Panc1 (cell line): ENCODE measurements around the gene MEGF11. TPM values are rescaled to one million over a fixed set of nuclear protein-coding genes. Genes with fewer than 3 reads are reported as not detected.

Experiments
- ATAC-seq: fragments of 200-7000 bp; cut with Tn5 transposase; 2 replicates; pipeline ENCODE4 v1.9.1; 2020; ENCODE audit warnings: mild to moderate bottlenecking, moderate library complexity
- BruUV-seq: library from RNA; stranded (reverse); fragments of 400-500 nt; replicated peaks from 2 replicates; lab custom pipeline; 2021; lab: Mats Ljungman, UMichigan
- CTCF ChIA-PET: fragments of 300-600 bp; sonication (Branson Sonifier 250); formaldehyde crosslinking; loops from one replicate; lab custom pipeline; 2022; ENCODE audit warnings: antibody characterized with exemption; lab: Charles Lee
- POLR2A ChIA-PET: fragments of 300-600 bp; sonication (Branson Sonifier 250); formaldehyde crosslinking; loops from one replicate; lab custom pipeline; 2022; ENCODE audit warnings: antibody characterized with exemption; lab: Charles Lee
- DNase-seq: peaks from one replicate; pipeline ENCODE4 v3.0.0-alpha.2; 2010; ENCODE audit warnings: low read depth, low spot score
- H3K27ac ChIP-seq: 2 replicates; pipeline ENCODE4 v1.5.1; 2011; ENCODE audit warnings: mild to moderate bottlenecking, low read length, inconsistent platforms
- H3K27me3 ChIP-seq: fragments of 200-500 bp; sonication (Bioruptor generic); 2 replicates; pipeline ENCODE4 v1.6.0; 2014; ENCODE audit warnings: low read length, inconsistent platforms; ENCODE audit not compliant: control insufficient read depth, insufficient read depth
- H3K36me3 ChIP-seq: fragments of 200-500 bp; sonication (Bioruptor generic); 2 replicates; pipeline ENCODE4 v1.5.1; 2014; ENCODE audit warnings: inconsistent platforms, mild to moderate bottlenecking, low read length, moderate library complexity; ENCODE audit not compliant: control insufficient read depth, insufficient read depth
- H3K4me1 ChIP-seq: 2 replicates; pipeline ENCODE4 v1.5.1; 2011; ENCODE audit warnings: inconsistent platforms, mild to moderate bottlenecking, low read length, moderate library complexity; ENCODE audit not compliant: control insufficient read depth, insufficient read depth
- H3K4me3 ChIP-seq, 2 experiments: 2 replicates each; pipeline ENCODE4 v1.5.1; 2011 to 2012; ENCODE audit warnings: low read depth in 2 of 2, low read length in 2 of 2, mild to moderate bottlenecking in 2 of 2, inconsistent platforms in 1 of 2, moderate library complexity in 1 of 2
- H3K9me3 ChIP-seq: fragments of 200-500 bp; sonication (Bioruptor generic); 2 replicates; pipeline ENCODE4 v1.5.1; 2014; ENCODE audit warnings: low read depth, mild to moderate bottlenecking, inconsistent platforms, low read length, moderate library complexity; ENCODE audit not compliant: control insufficient read depth, insufficient read depth
- POLR2AphosphoS5 ChIP-seq: IDR thresholded peaks from 2 replicates; pipeline ENCODE4 v1.6.1; 2012; ENCODE audit warnings: mild to moderate bottlenecking, low read depth, low read length, moderate library complexity
- SIN3A ChIP-seq: IDR thresholded peaks from 2 replicates; pipeline ENCODE4 v1.6.1; 2012; ENCODE audit warnings: low read depth, mild to moderate bottlenecking, low read length, moderate library complexity, borderline replicate concordance; ENCODE audit not compliant: insufficient read depth
- TCF7L2 ChIP-seq: IDR thresholded peaks from 2 replicates; pipeline ENCODE4 v1.6.1; 2011; ENCODE audit warnings: mild to moderate bottlenecking, low read depth, low read length, inconsistent platforms
- in situ Hi-C: cut with HindIII; loops from 2 replicates; pipeline ENCODE4 v1.10.0; 2016; ENCODE audit warnings: low sequenced_read_pairs, low pct_unique_long_range_greater_than_20kb
- intact Hi-C: fragments of 100-400 bp; cut with micrococcal nuclease; formaldehyde crosslinking; loops from one replicate; pipeline ENCODE4 v1.10.0; 2022; ENCODE audit not compliant: unreplicated experiment
- total RNA-seq: library from RNA; stranded (reverse); gene quantifications from one replicate; pipeline ENCODE4 v1.2.1, GENCODE V29; 2021; ENCODE audit not compliant: unreplicated experiment
- TF ChIP-seq, protein P1 (sequence below): fragments of 450-650 bp; IDR thresholded peaks from 2 replicates; pipeline ENCODE4 v1.5.1; 2017; ENCODE audit warnings: mild to moderate bottlenecking
- TF ChIP-seq, protein P2 (sequence below), 2 experiments: IDR thresholded peaks; 2 replicates each; pipeline ENCODE4 v1.6.1; 2011 to 2012; ENCODE audit warnings: low read depth in 2 of 2, control low read depth in 1 of 2, low read length in 1 of 2, mild to moderate bottlenecking in 1 of 2, moderate library complexity in 1 of 2; ENCODE audit not compliant: insufficient read depth in 1 of 2

The MEGF11 gene
- total RNA-seq, 1 experiment from 2014 or later, result 0.95 TPM

DNA sequence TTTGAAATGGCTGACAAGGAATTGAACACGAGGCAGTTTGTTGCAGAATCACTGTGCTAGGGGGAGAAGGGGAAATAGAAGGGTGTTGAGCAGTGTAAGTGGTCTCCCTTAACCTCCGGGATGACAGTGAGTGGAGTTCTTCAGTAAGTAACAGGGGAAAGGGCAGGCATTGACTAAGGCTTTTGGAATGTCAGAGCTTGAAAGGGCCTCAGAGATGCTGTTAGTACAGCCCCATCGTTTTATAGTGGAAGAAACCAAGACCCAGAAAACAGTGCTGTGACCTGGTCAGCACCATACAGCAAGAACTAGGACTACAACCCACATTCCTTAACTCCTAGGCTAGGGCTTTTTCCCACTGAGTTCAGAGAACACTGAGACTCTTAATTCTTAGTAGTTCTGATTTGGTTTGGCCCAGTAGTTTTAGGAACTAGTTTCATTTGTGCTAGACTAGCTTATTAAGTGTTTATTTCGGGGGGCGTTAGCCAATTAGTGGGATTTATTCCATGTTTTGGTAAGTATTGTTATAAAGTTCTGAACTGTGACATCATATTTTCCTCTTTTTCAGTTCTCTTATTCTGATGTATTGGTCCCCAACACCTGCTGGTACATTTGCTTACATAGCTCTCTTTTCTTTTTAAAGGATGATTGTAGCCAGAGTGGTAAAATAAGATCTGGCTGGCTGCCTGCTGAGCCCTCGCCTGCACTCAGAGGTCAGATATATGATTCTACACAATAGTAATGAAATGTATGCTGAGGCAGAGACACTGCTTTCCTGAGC lies 350.1 kb downstream of the MEGF11 start:
- peak; percentile 70 for ATAC-seq
- Histone ChIP-seq H3K4me3 (no peak overlapping the region), H3K9me3 (no peaks in the 10 kb centered on the region), H3K36me3 (peaks cover 8% of the 10 kb centered on the region), H3K27me3 (no peaks in the 10 kb centered on the region), H3K27ac (no peak overlapping the region), H3K4me1 (no peaks in the 10 kb centered on the region)
- no TSS peak for BruUV-seq
- intact Hi-C loops (no loop called here), in situ Hi-C loops (no loop called here)
- POLR2A ChIA-PET, result no interaction called here
- CTCF ChIA-PET, result interaction anchor here (0.5 kb wide), 1 partner anchor 47 kb away, joined by 8 read pairs; no protein-coding TSS in a partner anchor
- DNase-seq, result no peak
- TF ChIP-seq, protein P1, sequence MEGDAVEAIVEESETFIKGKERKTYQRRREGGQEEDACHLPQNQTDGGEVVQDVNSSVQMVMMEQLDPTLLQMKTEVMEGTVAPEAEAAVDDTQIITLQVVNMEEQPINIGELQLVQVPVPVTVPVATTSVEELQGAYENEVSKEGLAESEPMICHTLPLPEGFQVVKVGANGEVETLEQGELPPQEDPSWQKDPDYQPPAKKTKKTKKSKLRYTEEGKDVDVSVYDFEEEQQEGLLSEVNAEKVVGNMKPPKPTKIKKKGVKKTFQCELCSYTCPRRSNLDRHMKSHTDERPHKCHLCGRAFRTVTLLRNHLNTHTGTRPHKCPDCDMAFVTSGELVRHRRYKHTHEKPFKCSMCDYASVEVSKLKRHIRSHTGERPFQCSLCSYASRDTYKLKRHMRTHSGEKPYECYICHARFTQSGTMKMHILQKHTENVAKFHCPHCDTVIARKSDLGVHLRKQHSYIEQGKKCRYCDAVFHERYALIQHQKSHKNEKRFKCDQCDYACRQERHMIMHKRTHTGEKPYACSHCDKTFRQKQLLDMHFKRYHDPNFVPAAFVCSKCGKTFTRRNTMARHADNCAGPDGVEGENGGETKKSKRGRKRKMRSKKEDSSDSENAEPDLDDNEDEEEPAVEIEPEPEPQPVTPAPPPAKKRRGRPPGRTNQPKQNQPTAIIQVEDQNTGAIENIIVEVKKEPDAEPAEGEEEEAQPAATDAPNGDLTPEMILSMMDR, result no peak
- TF ChIP-seq, protein P2, sequence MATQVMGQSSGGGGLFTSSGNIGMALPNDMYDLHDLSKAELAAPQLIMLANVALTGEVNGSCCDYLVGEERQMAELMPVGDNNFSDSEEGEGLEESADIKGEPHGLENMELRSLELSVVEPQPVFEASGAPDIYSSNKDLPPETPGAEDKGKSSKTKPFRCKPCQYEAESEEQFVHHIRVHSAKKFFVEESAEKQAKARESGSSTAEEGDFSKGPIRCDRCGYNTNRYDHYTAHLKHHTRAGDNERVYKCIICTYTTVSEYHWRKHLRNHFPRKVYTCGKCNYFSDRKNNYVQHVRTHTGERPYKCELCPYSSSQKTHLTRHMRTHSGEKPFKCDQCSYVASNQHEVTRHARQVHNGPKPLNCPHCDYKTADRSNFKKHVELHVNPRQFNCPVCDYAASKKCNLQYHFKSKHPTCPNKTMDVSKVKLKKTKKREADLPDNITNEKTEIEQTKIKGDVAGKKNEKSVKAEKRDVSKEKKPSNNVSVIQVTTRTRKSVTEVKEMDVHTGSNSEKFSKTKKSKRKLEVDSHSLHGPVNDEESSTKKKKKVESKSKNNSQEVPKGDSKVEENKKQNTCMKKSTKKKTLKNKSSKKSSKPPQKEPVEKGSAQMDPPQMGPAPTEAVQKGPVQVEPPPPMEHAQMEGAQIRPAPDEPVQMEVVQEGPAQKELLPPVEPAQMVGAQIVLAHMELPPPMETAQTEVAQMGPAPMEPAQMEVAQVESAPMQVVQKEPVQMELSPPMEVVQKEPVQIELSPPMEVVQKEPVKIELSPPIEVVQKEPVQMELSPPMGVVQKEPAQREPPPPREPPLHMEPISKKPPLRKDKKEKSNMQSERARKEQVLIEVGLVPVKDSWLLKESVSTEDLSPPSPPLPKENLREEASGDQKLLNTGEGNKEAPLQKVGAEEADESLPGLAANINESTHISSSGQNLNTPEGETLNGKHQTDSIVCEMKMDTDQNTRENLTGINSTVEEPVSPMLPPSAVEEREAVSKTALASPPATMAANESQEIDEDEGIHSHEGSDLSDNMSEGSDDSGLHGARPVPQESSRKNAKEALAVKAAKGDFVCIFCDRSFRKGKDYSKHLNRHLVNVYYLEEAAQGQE (IDR thresholded peaks at IDR 0.05; ENCODE audit: insufficient read depth in 1 of 2, low read depth in 2 of 2, low read length in 1 of 2), result no peak

DNA sequence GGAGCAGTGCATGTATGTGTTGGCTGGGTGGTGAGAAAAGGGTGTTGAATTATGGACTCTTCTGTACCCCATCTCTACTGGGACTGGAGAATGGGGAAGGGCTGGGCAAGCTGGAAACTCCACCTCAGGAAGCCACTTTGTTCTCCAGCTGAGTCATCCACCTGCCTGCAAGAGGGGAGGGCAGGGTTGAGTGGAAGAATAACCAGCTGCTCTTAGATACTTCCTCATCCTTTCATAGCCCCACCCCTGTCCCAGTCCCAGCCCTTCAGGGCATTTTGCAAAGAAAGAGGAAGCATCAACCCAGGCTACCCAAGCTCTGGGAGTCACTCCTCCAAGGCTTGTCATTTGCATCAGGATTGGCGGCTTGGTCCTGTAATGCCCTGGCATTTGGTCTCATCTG lies 351.2 kb downstream of the MEGF11 start:
- in situ Hi-C loops, result no loop called here

More for the DNA sequence above, 351.2 kb downstream of the MEGF11 start:
- H3K4me3 ChIP-seq, result no peak overlapping the region
- H3K27ac ChIP-seq, result no peak overlapping the region
- BruUV-seq, result no TSS peak
- POLR2A ChIA-PET, result interaction anchor here (0.6 kb wide), 2 partner anchors 22 to 104 kb away, joined by 4 to 16 read pairs; no protein-coding TSS in a partner anchor
- H3K36me3 ChIP-seq, result peaks cover 12% of the 10 kb centered on the region
- CTCF ChIA-PET, result no interaction called here
- no peak for DNase-seq
- no peak for ATAC-seq
- intact Hi-C loops, result no loop called here
- no peak for TF ChIP-seq POLR2AphosphoS5
- TF ChIP-seq SIN3A, result no peak
- TF ChIP-seq, protein P1, result no peak
- TF ChIP-seq, protein P2 (IDR thresholded peaks at IDR 0.05; ENCODE audit: insufficient read depth in 1 of 2, low read depth in 2 of 2, low read length in 1 of 2), result no peak
- TF ChIP-seq TCF7L2, result no peak
- H3K4me1 ChIP-seq, result no peaks in the 10 kb centered on the region
- no peaks in the 10 kb centered on the region for H3K9me3 ChIP-seq
- no peaks in the 10 kb centered on the region for H3K27me3 ChIP-seq
